ENCODE measurements around the gene ABL2. TPM values are rescaled to one million over a fixed set of nuclear protein-coding genes. Genes with fewer than 3 reads are reported as not detected.
A peak's percentile ranks its signal among the peaks of the same experiment; 100 is the strongest.

ABL2 gene
- total and polyA plus RNA-seq, 2 donors (not counting 3 experiments of a cell fraction or from before 2014, with no cell fraction given) = 41.8 to 158 TPM

- H3K9me3 ChIP-seq (replicated peaks; ENCODE audit: control insufficient read depth, insufficient read depth, low read length) = no peaks in the 10 kb centered on the region
- H3K36me3 ChIP-seq (ENCODE audit: control insufficient read depth in 2 of 2, extremely low read depth in 1 of 2, insufficient read depth in 2 of 2, low read length in 2 of 2) = no peaks in the 10 kb centered on the region
- H4K20me1 ChIP-seq (replicated peaks; ENCODE audit: control insufficient read depth, extremely low read depth, insufficient read depth, low read length) = no peaks in the 10 kb centered on the region
- H3K9me1 ChIP-seq (replicated peaks; ENCODE audit: control insufficient read depth, extremely low read depth, insufficient read depth, low read length) = no peaks in the 10 kb centered on the region
- TF ChIP-seq POLR2A (IDR thresholded peaks at IDR 0.05; ENCODE audit: low read depth, low read length) (no peak), CTCF (IDR thresholded peaks at IDR 0.05; ENCODE audit: extremely low read depth in 1 of 2, insufficient read depth in 1 of 2, low read depth in 1 of 2, low read length in 2 of 2) (peak in 1 of 2 donors; percentile 34)
- dilution Hi-C loops (cut with MboI; ENCODE audit: extremely low pct_ligation_motif_present, low sequenced_read_pairs) = no loop called here
- DNase-seq (ENCODE audit: low read depth, low spot score) = peak; percentile 48
- H3K4me3 ChIP-seq (replicated peaks in 1 of 3; ENCODE audit: insufficient read depth in 1 of 3, low read depth in 1 of 3, low read length in 3 of 3) = no peak overlapping the region
- FAIRE-seq = peak; percentile 37
- H2AFZ ChIP-seq (ENCODE audit: low read depth, low read length) = no peak overlapping the region
- H3K27ac ChIP-seq (ENCODE audit: insufficient read depth, low read depth, low read length) = no peak overlapping the region
- peaks cover 8% of the 10 kb centered on the region for H3K4me1 ChIP-seq (ENCODE audit: control insufficient read depth, extremely low read depth, insufficient read depth, low read length)
- no peak overlapping the region for H3K9ac ChIP-seq (replicated peaks; ENCODE audit: extremely low read depth, insufficient read depth, low read length)
- intact Hi-C loops (cut with micrococcal nuclease) = loop anchor here (1.0 to 10.0 kb wide), 2 partner anchors 118 to 353 kb away; no protein-coding TSS in a partner anchor
- H3K79me2 ChIP-seq (ENCODE audit: control insufficient read depth, insufficient read depth, low read length) = no peaks in the 10 kb centered on the region
- H3K4me2 ChIP-seq (ENCODE audit: insufficient read depth, low read length) = no peak overlapping the region
- no TSS peak for BruUV-seq (replicated peaks)
- POLR2A ChIA-PET = no interaction called here
- no peaks in the 10 kb centered on the region for H3K27me3 ChIP-seq (ENCODE audit: control insufficient read depth in 2 of 2, insufficient read depth in 2 of 2, low read length in 2 of 2)
- CTCF ChIA-PET = interaction anchor here (0.5 to 2.8 kb wide), 19 partner anchors 11 to 563 kb away, joined by 3 to 42 read pairs (median 4); partner anchors contain the start of genes AXDND1, SOAT1 and TOR3A
These were observed 22.2 kb upstream of the ABL2 start for GRCh38 chr1:179251675-179252074.

GRCh38 chr1:179247923-179248322, 18.4 kb upstream of the ABL2 start:
- intact Hi-C loops (cut with micrococcal nuclease) = no loop called here
- ChIA-PET CTCF (interaction anchor here (1.1 to 1.8 kb wide), 2 partner anchors 15 to 46 kb away, joined by 4 to 5 read pairs; partner anchors contain the start of gene SOAT1), POLR2A (no interaction called here)
- H3K27me3 ChIP-seq (ENCODE audit: control insufficient read depth in 2 of 2, insufficient read depth in 2 of 2, low read length in 2 of 2) = no peaks in the 10 kb centered on the region
- no TSS peak for BruUV-seq (replicated peaks)
- no peaks in the 10 kb centered on the region for H3K36me3 ChIP-seq (ENCODE audit: control insufficient read depth in 2 of 2, extremely low read depth in 1 of 2, insufficient read depth in 2 of 2, low read length in 2 of 2)
- TF ChIP-seq GATA2 (IDR thresholded peaks at IDR 0.05; ENCODE audit: insufficient read depth, insufficient read length, low read depth, low read length) (no peak), POLR2A (IDR thresholded peaks at IDR 0.05; ENCODE audit: low read depth, low read length) (no peak), JUN (IDR thresholded peaks at IDR 0.05; ENCODE audit: borderline replicate concordance, insufficient read depth, insufficient read length, low read depth) (no peak), MAX (IDR thresholded peaks at IDR 0.05; ENCODE audit: insufficient read depth, insufficient read length) (no peak), POLR2AphosphoS5 (IDR thresholded peaks at IDR 0.05; ENCODE audit: insufficient read depth, low read depth, low read length) (no peak), EZH2 (IDR thresholded peaks at IDR 0.05; ENCODE audit: borderline replicate concordance, low read depth, low read length, severe bottlenecking) (no peak), FOS (IDR thresholded peaks at IDR 0.05; ENCODE audit: borderline replicate concordance, insufficient read depth, low read length) (no peak), MYC (IDR thresholded peaks at IDR 0.05; ENCODE audit: low read depth, low read length) (no peak), CTCF (IDR thresholded peaks at IDR 0.05; ENCODE audit: extremely low read depth in 1 of 2, insufficient read depth in 1 of 2, low read depth in 1 of 2, low read length in 2 of 2) (no peak)
- peaks cover 8% of the 10 kb centered on the region for H3K4me1 ChIP-seq (ENCODE audit: control insufficient read depth, extremely low read depth, insufficient read depth, low read length)
- H3K9me3 ChIP-seq (replicated peaks; ENCODE audit: control insufficient read depth, insufficient read depth, low read length) = no peaks in the 10 kb centered on the region
- no peak for FAIRE-seq
- H4K20me1 ChIP-seq (replicated peaks; ENCODE audit: control insufficient read depth, extremely low read depth, insufficient read depth, low read length) = no peaks in the 10 kb centered on the region
- H3K27ac ChIP-seq (ENCODE audit: insufficient read depth, low read depth, low read length) = no peak overlapping the region
- no peak overlapping the region for H2AFZ ChIP-seq (ENCODE audit: low read depth, low read length)
- H3K4me2 ChIP-seq (ENCODE audit: insufficient read depth, low read length) = no peak overlapping the region
- no peaks in the 10 kb centered on the region for H3K9me1 ChIP-seq (replicated peaks; ENCODE audit: control insufficient read depth, extremely low read depth, insufficient read depth, low read length)
- no peak for DNase-seq (ENCODE audit: low read depth, low spot score)
- no peaks in the 10 kb centered on the region for H3K79me2 ChIP-seq (ENCODE audit: control insufficient read depth, insufficient read depth, low read length)
- no peak overlapping the region for H3K4me3 ChIP-seq (replicated peaks in 1 of 3; ENCODE audit: insufficient read depth in 1 of 3, low read depth in 1 of 3, low read length in 3 of 3)
- dilution Hi-C loops (cut with MboI; ENCODE audit: extremely low pct_ligation_motif_present, low sequenced_read_pairs) = no loop called here
- no peak overlapping the region for H3K9ac ChIP-seq (replicated peaks; ENCODE audit: extremely low read depth, insufficient read depth, low read length)

Data from endothelial cell of umbilical vein (primary cell).